OCI-M2 (cell line): ENCODE measurements around the gene SHB.

Source experiments
- DNase-seq: peaks from one replicate; lab custom pipeline; 2025; ENCODE audit not compliant: unreplicated experiment; lab: John Stamatoyannopoulos, UW

Gene SHB

GRCh38 chr9:38010918-38011704 lies 57.9 kb downstream of the SHB start:
- DNase-seq = no peak

GRCh38 chr9:38009990-38010389 lies 59.0 kb downstream of the SHB start:
- no peak for DNase-seq

DNA sequence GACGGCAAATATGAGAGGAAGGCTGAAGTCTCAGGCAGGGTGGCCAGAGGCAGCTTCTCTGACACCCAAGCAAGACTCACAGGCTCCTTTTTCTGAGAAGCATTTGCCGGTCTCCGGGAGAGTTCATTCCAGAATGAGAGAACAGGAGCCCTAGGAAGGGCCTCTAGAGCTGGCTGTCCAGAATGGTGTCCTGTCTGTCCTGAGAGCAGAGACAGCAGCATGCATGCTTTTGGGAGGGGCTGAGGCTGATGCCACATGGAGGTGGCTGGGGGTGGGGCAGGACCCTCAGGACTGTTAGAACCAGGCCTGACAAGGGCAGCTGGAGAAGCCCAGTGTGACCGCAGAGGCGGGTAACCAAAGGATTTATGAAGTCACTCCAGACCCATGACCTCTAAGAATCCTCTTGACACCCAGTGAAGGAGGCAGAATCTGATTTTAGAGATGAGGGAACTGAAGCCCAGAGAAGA lies 60.0 kb downstream of the SHB start:
- no peak for DNase-seq

DNA sequence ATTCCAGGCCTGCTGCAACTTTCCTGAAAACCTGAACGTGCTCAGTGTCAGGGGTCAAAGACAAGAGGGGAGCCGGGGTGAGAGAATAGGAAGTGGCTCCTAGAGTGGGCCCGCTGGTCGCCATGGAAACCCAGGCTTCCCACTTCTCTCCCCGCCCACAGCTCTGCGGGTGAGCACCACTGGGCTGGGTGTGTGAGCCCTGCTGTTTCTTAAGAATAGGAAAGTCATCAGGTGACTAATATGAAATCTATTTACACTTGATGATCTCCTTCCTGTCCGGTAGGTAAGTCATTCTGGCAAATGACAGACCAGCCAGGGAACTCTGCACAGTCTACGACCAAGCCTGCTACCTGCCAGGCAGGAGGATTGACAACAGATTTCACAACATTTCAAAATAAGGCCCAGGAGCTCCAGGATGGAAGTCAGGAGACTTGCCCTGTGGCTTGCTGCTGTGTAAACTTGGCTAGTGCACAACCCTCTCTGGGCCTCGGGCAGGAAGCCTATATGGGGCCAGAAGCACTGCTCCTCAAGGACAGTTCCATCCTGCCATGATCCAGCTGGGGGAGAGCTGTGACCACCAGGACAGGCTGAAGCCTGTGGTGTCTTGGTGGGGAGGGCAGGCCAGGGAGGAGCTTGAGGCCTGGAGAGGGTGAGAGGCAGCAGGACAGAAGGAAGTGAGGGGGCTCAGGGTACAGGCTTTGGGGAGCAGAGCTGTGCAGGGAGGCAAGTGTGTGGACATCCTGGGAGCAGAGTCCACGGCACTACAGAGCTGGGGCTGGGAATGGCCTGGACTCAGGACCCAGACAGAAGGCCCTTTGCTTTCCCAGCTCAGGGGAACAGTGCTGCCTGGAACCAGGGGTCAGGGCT lies 60.6 kb downstream of the SHB start:
- no peak for DNase-seq

GRCh38 chr9:38007016-38007415 lies 62.0 kb downstream of the SHB start:
- DNase-seq = no peak

DNA sequence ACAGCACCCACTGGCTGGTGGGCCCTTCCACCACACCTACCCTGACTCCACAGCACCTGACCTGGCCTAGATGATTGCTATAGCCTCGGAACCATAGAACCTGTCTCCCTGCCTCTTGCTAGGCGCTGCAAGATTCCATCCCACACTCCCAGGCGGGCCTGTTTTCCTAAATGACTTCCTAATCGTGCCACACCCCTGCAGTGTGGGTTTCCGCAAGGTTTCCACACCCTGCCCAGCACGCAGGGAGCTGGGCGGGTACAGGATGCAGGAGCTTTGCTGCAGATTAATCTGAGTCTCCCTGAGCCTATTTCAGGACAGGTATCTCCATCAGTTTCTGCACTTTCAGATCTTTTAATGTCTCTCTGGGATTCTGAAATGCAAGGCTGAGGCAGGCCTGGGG lies 62.9 kb downstream of the SHB start:
- DNase-seq = no peak

GRCh38 chr9:38004809-38005560 lies 64.0 kb downstream of the SHB start:
- no peak for DNase-seq

DNA sequence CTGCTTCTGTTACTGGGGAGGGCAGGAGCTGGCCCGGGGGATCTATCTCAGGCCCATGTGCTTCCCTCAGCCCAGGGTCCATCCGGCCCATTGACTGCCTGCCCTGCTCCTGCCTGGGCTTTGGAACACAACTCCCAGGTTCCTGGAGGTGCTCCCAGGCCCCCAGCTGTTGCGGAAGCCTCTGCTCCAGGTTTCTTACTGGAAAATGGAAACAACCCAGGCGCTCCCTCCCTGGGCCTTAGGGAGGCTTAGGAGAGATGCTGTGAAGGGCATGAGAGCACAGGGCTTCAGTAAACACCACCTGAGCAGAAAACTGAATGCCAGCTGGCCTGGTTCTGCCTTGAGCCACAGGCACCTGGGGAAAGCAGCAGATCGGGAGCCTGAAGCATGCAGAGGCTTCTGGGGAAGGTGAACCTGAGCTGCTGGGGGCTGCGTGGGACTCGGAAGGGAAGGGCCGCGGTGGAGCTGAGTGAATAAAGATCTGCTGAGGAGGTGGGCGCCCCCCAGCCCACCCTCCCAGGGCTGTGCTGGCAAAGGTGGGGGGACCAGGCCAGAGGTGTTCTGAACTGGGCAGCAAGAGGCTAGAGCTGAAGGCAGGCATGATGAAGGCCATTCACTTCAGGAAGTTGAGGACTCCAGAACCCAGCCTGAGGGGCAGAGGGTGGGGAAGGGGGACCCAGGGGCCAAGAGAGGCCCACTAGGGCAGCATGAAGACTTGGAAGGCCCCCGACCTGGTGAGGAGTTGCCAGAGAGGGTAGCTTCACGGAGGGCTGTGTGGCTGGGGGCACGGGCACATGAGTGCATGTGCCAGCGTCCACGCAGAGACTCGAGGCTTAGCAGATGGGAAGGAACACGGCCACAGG lies 64.8 kb downstream of the SHB start:
- no peak for DNase-seq

DNA sequence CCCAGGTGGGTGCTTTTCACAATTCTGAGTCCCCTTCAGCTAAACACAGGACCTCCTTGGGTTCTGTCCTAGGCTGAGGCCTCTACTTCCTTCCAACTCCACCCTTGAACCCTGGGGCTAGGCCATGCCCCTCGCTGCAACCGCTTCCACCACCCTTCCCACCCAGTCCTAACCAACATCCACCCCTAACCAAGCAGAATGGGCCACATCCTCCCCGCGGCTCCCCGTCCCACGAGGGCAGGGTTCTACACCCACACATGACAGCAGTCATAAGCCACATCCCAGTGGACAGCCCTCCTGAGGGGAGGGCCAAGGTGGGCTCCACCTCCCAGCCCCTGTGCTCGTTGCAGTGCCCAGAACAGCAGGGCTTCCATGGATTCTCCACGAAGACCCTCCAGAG lies 65.8 kb downstream of the SHB start:
- no peak for DNase-seq

DNA sequence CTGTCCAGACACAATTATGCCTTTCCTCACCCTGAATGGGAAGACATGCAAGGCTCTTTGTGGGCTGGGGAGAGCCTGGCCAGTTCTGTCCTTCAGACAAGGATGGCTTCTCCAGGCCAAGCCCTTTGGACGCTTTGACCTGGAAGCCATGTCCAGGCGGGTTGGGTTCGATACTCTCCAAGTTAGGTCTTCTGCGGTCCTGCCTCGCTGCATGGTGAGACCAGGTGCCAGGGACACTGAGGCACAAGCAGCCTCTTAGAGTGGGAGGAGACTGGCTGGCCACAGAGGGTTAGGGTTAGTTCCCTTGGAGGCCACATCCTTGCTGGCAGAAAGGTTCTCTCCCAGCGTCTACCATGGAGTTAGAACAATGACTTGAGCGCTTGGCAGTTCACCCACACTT lies 67.6 kb downstream of the SHB start:
- no peak for DNase-seq

GRCh38 chr9:38000735-38001134 lies 68.3 kb downstream of the SHB start:
- DNase-seq = no peak

DNA sequence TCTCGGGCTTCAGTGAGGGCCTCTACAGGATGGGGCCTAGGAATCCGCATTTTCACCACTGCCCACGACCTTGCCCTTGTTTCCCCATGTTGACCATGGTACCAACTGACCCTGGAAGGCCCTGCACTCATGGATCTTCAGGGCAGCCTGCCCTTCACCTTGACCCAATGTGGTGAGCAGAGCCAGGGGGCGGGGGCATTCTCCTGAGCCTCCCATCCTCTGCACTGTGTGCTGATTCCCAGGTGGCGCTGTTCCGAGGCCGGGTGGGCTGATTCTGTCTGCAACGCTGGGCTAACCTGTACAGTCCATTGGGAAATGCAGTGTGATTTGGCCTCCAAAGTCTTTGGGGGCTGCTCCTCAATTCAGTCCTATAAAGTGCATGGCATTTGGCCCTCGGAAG lies 68.7 kb downstream of the SHB start:
- no peak for DNase-seq

GRCh38 chr9:37999588-38000189 lies 69.3 kb downstream of the SHB start:
- DNase-seq = no peak

DNA sequence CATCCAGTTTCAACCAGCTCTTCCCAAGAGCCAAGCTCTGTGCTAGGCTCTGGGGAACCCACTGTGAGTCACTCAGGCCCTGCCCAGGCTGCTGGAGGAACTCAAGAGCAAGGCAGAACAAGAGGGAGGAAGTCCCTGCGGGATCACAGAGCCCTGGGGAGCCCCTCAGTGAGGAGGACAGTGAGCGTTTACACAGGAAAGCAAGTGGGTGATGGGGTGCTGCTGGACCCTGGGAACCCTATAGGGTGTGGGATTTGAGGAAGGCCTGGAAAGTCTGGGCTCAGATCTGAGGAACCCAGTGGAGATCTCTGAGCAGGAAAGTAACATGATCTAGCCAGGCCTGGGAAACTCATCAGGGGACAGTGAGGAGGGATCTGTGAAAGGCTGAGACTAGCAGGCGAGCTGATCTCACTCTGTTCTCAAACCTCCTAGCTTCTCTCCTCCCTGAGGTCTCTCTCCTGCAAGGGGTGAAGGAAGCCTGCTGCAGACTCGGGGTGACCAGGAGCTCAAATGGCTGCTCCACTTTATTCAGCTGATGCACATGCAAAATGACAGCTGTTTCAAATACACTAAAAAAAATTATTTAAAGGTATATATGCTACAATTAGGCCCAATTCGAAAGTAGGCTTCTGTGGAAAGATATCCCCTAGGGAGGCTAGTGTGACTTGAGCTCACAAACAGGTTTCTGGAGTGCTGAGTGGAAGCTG lies 70.0 kb downstream of the SHB start:
- DNase-seq = no peak

DNA sequence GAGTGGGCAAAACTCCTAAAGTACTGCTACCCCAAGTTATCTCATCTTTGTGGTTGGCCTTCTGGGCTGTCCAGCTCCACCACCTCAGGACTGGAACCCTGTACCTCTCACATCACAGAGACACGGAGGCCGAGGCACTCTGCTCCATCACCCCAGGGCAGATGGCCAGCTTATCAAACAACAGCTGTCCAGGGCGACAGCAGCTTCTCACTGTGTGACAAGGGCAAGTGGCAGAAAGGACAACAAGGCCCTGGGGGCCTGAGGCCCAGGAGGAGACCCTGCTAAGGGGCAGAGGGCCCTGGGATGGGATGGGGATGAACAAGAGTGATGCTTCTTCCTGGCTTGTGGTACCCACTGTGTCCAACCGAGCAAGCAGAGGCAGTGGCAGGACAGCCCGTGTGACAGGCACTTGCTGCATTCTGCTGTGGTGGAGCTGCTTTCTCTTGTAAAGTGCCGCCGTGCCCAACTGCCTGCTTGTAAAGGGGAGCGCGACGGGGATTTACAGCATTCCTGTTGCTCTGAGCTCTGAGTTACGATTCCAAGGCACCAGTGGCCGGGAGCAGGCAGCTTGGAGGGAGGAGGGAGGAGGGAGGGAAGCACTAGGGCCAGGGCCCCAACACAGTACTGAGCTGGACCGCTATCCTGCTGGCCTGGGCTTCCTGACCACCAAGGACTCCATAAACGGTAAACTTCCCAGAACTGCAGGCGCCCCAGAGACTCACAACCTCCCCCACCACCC lies 71.2 kb downstream of the SHB start:
- no peak for DNase-seq

- DNase-seq = no peak
Observed at GRCh38 chr9:37996819-37997217, 72.2 kb downstream of the SHB start.

- no peak for DNase-seq
Observed at GRCh38 chr9:37995961-37996818, 72.8 kb downstream of the SHB start.

DNA sequence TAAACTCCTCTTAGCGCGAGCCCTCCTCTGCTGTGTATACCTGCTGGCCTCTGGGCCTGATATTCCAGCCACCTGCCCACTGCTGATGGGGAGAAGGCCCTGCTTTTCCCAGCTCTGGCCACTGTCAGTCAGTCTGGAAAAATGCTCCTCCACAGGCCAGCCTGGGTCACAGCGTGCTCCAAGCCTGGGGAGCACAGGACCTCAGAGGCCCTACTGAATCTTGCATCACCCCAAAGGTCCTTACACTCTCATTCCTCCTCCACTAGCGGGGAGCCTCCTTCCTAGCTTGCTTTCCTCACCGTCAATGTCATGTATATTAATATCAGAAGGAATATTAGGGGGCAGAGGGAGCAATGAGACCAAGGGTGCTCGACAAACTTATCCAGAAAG lies 73.7 kb downstream of the SHB start:
- DNase-seq = no peak
